Erythroblast (primary cell): ENCODE data around the gene CACNA1S.

Experiments
- DNase-seq, 2 experiments: peaks; one replicate each; lab custom pipeline; 2025; lab: John Stamatoyannopoulos, UW
- GATA1 ChIP-seq: IDR thresholded peaks from 2 replicates; pipeline ENCODE4 v1.6.1; 2011; ENCODE audit warnings: low read depth, mild to moderate bottlenecking, control low read depth, low read length, moderate library complexity
- POLR2A ChIP-seq: IDR thresholded peaks from 2 replicates; pipeline ENCODE4 v1.6.1; 2011; ENCODE audit warnings: mild to moderate bottlenecking, low read length

Gene CACNA1S

GRCh38 chr1:201016943-201017827 is 95.0 kb downstream of the CACNA1S start:
- TF ChIP-seq POLR2A (no peak), GATA1 (no peak)
- no peak for DNase-seq

GRCh38 chr1:201016211-201016651 is 96.0 kb downstream of the CACNA1S start:
- no peak for TF ChIP-seq POLR2A
- TF ChIP-seq GATA1 = no peak
- DNase-seq = no peak

- TF ChIP-seq GATA1 = no peak
- TF ChIP-seq POLR2A = peak; percentile 50
- no peak for DNase-seq
Observed at GRCh38 chr1:201015551-201016091, 96.6 kb downstream of the CACNA1S start.

- no peak for DNase-seq
- TF ChIP-seq GATA1 (no peak), POLR2A (no peak)
Observed at GRCh38 chr1:201014816-201015200, 97.4 kb downstream of the CACNA1S start.

GRCh38 chr1:201013991-201014815 is 98.0 kb downstream of the CACNA1S start:
- TF ChIP-seq GATA1 = no peak
- no peak for TF ChIP-seq POLR2A
- no peak for DNase-seq

GRCh38 chr1:201013031-201013485 is 99.2 kb downstream of the CACNA1S start:
- TF ChIP-seq POLR2A (peak; percentile 39), GATA1 (no peak)
- no peak for DNase-seq

GRCh38 chr1:201011616-201012015 is 100.6 kb downstream of the CACNA1S start:
- DNase-seq = no peak
- TF ChIP-seq POLR2A = no peak
- no peak for TF ChIP-seq GATA1

- TF ChIP-seq GATA1 (no peak), POLR2A (no peak)
- DNase-seq = no peak
Observed at GRCh38 chr1:201009962-201010645, 102.1 kb downstream of the CACNA1S start.

GRCh38 chr1:201008666-201009360 is 103.4 kb downstream of the CACNA1S start:
- no peak for DNase-seq
- TF ChIP-seq GATA1 = no peak
- TF ChIP-seq POLR2A = no peak

- no peak for DNase-seq
- no peak for TF ChIP-seq GATA1
- TF ChIP-seq POLR2A = no peak
Observed at GRCh38 chr1:201007481-201007880, 104.7 kb downstream of the CACNA1S start.

- TF ChIP-seq POLR2A (no peak), GATA1 (no peak)
- no peak for DNase-seq
Observed at GRCh38 chr1:201006450-201006849, 105.8 kb downstream of the CACNA1S start.

GRCh38 chr1:201004732-201005131 is 107.5 kb downstream of the CACNA1S start:
- no peak for TF ChIP-seq GATA1
- TF ChIP-seq POLR2A = no peak
- DNase-seq = no peak
